Activated CD4-positive, alpha-beta T cell treated with anti-CD3 and anti-CD28 coated beads, Interleukin-2, amount 50 U/mL, for 48 hours (primary cell): ENCODE data around the gene MDM2.
"Not testable (repeated sequence)": the region's sequence is repeated elsewhere in the genome, so short reads cannot be mapped to it uniquely, and the experiment has no call there.

Experiments
- DNase-seq, 2 experiments: peaks; one replicate each; pipeline ENCODE4 v3.0.0-alpha.2; 2020

The MDM2 gene

GRCh38 chr12:68788554-68789143, 19.3 kb upstream of the MDM2 start:
- DNase-seq = no peak

GRCh38 chr12:68789144-68789878, 18.7 kb upstream of the MDM2 start:
- no peak for DNase-seq

DNA sequence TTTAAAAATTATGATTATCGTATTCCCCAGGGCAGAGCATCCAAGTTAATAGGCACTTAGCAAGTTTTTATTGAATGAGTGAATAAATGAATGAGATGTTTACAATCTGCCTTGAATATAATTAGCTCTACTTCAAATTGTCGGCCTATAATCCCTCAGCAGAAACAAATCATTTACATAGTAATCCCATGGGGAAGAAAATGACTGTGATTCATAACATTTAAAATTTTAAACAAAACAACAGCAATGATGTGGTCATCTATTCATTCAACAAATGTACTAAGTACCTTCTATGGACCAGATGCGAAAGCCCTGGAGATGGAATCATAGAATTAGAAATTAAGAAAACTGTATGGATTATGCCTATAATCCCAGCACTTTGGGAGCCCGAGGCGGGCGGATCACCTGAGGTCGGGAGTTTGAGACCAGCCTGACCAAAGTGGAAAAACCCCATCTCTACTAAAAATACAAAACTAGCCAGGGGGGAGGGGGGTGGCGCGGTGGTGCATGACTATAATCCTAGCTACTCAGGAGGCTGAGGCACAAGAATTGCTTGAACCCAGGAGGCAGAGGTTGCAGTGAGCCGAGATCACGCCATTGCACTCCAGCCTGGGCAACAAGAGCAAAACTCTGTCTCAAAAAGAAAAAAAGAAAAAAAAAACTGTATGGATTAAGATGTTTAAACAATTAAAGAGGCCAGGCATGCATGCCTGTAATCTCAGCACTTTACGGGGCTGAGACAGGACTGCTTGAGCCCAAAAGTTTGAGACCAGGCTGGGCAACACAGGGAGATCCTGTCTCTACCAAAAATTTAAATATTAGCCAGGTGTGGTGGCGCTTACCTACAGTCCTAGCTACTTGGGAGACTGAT, 17.7 kb upstream of the MDM2 start:
- no peak for DNase-seq

GRCh38 chr12:68790952-68791234, 17.1 kb upstream of the MDM2 start:
- no peak for DNase-seq

DNA sequence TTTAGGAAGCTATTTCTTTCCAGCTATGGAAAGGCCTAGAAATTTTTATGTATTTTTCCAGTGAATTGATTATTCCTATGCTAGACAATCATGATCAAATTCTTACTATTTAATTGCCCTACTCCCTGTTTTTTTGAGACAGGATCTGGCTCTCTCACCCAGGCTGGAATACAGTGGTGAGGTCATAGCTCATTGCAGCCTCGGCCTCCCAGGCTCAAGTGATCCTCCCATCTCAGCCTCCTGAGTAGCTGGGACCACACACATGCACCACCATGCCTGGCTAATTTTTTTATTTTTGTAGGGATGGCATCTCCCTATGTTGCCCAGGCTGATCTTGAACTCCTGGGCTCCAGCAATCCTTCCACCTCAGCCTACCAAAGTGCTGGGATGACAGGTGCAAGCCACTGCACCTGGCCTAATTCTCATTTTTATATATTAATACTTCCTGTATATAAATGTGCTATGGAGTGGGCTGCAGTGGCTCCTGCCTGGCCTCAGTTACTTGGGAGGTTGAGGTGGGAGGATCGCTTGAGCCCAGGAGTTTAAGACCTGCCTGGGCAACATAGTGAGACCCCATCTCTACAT, 16.0 kb upstream of the MDM2 start:
- no peak for DNase-seq

DNA sequence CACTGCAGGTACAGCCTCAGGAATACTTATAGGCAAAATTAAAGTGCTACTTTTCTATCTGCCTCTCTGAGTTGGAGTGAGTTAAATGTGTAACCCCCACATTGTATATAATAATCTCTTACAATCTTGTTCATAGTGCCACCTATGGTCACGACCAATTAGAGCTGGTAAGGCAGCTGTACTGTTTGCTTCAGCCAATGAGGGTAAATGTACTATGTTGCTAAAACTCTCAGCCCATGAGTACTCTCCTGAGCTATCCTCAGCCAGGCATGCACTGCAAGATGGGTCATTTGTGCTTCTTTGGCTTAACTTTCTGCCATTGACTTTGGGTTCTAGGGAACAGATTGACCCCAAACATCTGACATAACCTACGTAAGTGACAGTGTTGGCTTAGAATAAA, 15.0 kb upstream of the MDM2 start:
- no peak for DNase-seq

- no peak for DNase-seq
These were observed 14.5 kb upstream of the MDM2 start for GRCh38 chr12:68793436-68793835.

GRCh38 chr12:68793975-68794652, 13.9 kb upstream of the MDM2 start:
- DNase-seq = no peak

GRCh38 chr12:68794653-68795251, 13.2 kb upstream of the MDM2 start:
- no peak for DNase-seq

GRCh38 chr12:68796399-68796798, 11.6 kb upstream of the MDM2 start:
- no peak for DNase-seq

- no peak for DNase-seq
These were observed 9.1 kb upstream of the MDM2 start for GRCh38 chr12:68798882-68799234.

DNA sequence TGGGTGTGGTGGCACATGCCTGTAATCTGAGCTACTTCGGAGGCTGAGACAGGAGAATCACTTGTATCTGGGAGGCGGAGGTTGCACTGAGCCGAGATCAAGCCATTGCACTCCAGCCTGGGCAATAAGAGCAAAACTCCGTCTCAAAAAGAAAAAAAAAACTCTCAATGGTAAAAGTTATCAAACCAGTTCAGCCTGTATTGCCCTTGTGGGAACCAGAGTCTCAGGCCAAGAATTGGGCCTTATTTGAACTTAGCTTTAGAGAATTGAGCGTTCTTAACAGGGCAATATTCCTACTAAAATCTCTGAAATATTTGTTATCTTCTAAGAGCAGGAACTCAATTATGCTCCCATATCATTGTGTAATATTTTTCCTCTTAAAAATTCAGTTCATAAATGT, 7.7 kb upstream of the MDM2 start:
- DNase-seq = no peak

DNA sequence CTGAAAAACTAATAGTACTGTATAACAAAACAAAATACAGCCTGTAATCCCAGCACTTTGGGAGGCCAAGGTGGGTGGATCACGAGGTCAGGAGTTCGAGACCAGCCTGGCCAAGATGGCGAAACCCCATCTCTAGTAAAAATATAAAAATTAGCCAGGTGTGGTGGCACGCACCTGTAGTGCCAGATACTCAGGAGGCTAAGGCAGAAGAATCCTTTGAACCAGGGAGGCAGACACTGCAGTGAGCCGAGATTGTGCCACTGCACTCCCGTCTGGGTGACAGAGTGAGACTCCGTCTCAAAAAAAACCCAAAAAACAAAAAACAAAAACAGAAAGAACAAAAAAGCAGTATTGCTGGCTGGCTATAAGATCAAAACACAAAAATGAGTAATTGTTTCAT, 6.9 kb upstream of the MDM2 start:
- DNase-seq = not testable (repeated sequence)

- not testable (repeated sequence) for DNase-seq
These were observed 5.6 kb upstream of the MDM2 start for GRCh38 chr12:68802372-68802745.

GRCh38 chr12:68802911-68803651, 4.9 kb upstream of the MDM2 start:
- DNase-seq = not testable (repeated sequence)

DNA sequence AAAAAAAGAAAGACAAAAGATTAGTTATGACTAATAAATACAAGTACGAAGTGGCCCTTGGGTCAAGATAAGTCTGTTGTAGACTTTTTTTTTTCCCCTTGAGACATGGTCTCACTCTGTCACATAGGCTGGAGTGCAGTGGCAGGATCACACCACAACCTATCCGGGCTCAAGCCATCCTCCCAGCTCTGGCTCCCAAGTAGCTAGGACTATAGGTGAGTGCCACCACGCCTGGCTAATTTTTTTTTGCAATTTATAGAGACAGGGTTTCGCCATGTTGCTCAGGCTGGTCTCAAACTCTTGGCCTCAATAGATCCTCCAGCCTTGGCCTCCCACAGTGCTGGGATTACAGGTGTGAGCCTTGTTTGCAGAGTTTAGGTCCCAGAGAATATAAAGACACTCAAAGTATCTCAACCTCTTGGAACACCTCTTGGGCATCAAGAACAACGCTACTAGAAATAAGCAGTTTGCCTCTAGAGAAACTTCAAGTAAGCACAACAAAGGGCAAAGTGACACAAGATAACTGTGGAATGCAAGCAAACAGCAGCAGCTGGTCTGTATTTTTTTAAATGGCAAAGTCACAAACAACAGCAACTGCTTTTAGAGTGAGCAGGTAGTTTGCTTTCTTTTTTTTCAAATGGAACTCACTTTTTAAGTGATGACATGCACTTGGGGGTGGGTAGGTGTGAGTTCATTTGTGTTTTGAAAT, 3.9 kb upstream of the MDM2 start:
- DNase-seq = no peak

GRCh38 chr12:68804657-68805591, 3.1 kb upstream of the MDM2 start:
- no peak for DNase-seq

GRCh38 chr12:68805592-68806120, 2.3 kb upstream of the MDM2 start:
- no peak for DNase-seq

- no peak for DNase-seq
These were observed 1.3 kb upstream of the MDM2 start for GRCh38 chr12:68806488-68807237.
